DMS79 (cell line): Measurements from ENCODE around the gene TXLNA.
"Not testable (repeated sequence)": the region's sequence is repeated elsewhere in the genome, so short reads cannot be mapped to it uniquely, and the experiment has no call there.

Experiments used
- DNase-seq: peaks from one replicate; lab custom pipeline; 2025; lab: John Stamatoyannopoulos, UW

Gene TXLNA

DNA sequence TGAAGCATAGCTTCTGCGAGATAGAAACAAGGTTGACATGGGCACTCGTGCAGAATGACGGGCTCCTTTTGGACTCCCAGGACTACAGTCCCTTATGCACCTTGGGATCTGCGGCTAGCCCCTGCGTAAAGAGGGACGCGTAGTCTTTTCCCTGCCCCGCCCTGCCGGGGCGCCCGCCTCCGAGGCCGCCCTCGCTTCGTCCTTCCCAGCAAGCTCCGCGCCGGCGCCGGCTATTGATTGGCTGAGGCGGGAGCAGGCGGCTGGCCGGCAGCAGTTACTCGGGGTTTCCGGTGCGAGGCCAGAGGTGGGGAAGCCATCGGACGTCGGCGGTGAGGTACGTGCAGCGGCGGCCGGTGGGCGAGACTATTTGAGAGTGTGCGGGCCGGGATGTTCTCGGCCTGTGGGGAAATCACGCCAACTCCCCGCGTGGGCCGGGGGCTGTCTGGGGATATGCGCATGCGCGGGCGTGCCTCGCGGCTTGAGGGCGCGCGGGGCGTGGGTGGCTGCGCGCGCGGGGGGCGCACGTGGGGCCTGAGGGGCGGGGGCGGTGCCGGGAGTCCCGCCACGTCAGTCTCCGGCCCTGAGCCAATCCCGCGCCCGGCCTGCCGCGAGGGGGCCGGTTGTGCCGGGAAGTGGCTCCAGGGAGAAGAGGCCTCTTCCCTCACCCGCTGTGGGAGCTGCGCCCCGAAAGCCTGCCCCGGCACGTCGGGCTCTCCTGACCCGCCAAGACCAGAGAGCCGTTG, at the start of gene TXLNA:
TSS of gene TXLNA (plus strand) at position 233 of the 743 bp plus-strand sequence. CDS start 671 bp downstream, outside the sequence.
- peak; percentile 89 for DNase-seq

GRCh38 chr1:32133950-32134280, 45.6 kb upstream of the TXLNA start:
- DNase-seq, result not testable (repeated sequence)

DNA sequence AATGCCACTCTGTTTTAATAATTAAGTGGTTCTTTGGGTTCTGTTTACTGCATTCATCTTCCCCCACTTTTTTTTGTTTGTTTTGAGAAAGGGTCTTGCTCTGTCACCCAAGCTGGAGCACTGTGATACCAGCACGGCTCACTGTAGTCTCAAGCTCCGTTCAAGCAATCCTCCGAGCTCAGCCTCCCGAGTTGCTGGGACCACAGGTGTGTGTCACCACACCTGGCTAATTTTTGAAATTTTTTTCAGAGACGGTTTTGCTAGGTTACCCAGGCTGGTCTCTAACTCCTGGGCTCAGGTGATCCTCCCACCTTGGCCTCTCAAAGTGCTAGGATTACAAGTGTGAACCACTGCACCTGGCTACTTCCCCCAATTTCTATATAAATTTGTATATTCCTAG, 42.4 kb upstream of the TXLNA start:
- DNase-seq, result no peak

- DNase-seq, result no peak
Observed at GRCh38 chr1:32138965-32139364, 40.5 kb upstream of the TXLNA start.

DNA sequence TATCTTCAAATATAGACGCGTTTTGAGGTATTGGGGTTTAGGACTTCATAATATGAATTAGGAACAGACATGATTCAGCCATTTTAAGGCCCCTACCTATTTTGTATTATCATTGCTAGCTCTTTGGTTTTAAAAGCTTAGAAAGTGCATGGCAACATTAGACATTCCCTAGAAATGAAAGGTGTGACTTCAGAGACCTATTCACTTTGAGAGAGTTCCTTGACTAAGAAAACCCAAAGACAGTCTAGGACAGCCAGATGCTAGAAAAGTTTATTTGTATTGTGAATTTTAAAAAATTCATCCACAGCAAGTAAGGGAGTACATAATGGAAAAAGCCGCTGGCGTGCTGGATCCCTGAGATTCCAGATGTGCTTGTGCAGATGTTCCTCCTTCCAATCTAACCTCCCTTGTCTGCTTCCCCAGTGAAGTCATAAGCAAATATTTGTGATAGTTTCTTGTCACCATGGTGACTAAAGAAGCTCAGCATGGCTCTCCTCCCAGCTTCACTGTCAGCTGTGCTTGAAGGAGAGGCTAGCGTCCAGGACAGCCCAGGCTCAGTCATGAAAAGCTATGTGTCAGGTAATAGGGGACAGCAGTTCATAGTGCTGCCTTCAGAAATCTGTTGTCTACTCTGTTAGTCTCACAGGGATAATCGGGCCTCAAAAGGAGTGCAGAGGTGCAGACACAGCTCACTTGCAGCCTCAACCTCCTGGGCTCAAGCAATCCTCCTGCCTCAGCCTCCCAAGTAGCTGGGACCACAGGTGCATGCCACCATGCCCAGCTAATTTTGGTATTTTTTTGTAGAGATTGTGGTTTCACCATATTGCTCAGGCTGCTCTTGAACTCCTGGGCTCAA, 36.8 kb upstream of the TXLNA start:
- DNase-seq, result peak; percentile 3

DNA sequence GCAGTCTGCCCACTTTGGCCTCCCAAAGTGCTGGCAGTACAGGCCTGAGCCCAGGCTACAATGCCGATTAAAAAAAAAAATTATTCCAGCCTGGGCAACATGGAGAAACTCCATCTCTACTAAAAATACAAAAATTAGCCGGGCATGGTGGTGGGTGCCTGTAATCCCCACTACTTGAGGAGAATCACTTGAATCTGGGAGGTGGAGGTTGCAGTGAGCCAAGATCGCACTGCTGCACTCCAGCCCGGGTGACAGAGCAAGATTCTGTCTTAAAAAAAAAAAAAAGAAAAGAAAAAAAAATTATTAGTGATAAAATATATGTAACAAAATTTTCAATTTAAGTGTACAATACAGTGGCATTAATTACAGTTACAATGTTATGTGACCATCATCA, 36.2 kb upstream of the TXLNA start:
- DNase-seq, result not testable (repeated sequence)

GRCh38 chr1:32144033-32144432, 35.4 kb upstream of the TXLNA start:
- no peak for DNase-seq

GRCh38 chr1:32147799-32148198, 31.7 kb upstream of the TXLNA start:
- not testable (repeated sequence) for DNase-seq

GRCh38 chr1:32150847-32151246, 28.6 kb upstream of the TXLNA start:
- no peak for DNase-seq

- peak; percentile 54 for DNase-seq
Observed at GRCh38 chr1:32151319-32151787, 28.1 kb upstream of the TXLNA start.

DNA sequence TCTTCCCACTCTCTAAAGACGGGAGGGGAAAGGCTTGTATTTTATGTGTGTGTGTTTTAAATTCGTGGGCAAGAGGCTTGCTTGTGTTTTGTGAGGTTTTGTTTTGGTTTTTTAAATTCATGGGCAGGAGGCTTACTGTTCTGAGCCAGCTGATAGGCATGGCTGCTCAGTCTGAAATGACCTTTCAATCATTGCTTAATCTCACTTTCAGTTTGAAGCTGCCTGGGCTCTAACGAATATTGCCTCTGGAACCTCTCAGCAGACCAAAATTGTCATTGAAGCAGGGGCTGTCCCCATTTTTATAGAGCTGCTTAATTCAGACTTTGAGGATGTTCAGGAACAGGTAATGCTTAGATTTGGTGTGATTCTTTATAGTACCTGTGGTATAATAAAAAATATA, 20.3 kb upstream of the TXLNA start:
- DNase-seq, result no peak

DNA sequence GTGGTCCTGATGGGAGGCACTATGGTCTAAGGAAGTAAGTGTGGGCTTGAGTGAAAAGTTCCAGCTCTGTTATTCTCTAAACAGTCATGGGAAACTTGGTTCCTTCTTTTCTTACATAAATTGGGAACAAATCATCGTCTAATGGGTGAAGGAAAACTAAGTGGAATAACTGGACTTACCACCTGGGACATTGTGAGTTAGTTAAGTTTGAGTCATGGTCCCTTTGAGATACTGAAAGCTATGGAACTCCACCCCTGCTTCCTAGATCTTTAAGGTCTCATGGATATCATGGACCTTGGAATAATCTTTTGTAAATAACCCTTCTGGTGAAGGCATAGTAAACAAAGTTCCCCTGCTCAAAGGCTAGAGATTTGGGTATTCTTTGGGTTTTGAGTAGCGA, 16.1 kb upstream of the TXLNA start:
- DNase-seq, result no peak

GRCh38 chr1:32165633-32166032, 13.8 kb upstream of the TXLNA start:
- DNase-seq, result not testable (repeated sequence)

- DNase-seq, result no peak
Observed at GRCh38 chr1:32170991-32171390, 8.5 kb upstream of the TXLNA start.

DNA sequence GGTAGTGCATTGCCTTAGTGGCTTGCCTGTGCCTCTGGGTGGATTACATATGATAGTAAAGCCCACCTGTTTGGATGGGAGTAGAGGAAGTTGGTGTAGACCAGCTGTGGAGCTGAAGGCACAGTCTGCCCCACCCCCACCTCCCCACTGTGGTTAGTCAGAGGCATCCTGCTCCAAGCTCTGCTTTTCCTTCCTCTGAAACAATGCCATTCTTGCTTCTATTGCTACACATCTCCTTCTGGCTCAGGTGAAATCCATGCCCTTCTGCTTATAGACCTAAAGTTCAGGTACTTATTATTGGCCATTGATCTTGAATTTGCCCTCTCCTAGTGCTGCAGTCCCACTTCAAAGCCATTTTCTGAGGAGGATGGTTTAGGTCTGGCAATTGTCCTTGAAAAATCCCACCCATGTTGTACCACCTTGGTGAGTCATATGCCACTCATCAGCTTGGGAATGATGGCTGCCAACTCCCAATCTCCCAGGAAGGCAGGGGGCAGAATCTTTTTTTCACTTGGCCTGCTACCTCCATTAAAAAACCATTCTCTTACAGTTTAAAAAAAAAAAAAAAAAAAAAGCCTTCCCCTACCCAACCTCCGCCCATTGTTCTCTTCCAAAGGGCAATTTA, 6.7 kb upstream of the TXLNA start:
- DNase-seq, result no peak

DNA sequence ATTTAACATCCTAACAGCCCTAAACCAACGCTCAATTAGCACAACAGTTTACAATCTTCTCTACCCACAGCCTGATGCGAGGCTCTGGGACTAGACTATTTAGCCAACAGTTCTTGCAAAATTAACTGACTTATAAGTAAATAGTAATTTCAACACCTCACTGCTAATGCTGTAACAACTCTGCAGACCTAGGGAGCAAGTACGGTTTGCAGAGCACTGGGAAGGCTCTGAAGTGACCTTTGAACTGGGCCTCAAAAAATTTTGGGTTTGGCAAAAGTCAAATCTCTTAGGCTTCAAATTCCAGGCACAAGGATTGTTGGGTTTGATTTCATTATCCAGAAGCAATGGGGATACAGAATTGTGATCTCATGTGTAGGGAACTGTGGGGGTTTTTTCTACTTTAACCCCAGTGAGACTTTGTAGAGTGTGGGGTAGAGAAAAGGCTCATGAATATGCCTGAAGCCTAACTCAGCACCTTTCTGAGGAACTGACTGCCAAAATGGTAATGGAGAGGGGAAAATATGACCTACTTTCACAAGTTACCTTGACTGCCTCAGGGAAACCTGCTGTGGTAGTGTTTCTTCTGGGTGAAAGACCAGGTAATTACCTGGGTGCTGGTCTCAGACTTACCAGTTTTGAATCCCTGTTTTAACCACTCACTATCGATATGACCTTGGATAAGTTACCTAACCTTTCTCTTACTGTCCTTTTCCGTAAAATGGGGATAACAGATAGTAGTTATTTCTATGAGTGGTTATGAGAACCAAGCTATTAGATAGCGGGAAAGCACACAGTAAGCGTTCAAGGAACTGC, 889 bp upstream of the TXLNA start:
- no peak for DNase-seq

GRCh38 chr1:32179193-32179442, 357 bp upstream of the TXLNA start:
- DNase-seq, result no peak

DNA sequence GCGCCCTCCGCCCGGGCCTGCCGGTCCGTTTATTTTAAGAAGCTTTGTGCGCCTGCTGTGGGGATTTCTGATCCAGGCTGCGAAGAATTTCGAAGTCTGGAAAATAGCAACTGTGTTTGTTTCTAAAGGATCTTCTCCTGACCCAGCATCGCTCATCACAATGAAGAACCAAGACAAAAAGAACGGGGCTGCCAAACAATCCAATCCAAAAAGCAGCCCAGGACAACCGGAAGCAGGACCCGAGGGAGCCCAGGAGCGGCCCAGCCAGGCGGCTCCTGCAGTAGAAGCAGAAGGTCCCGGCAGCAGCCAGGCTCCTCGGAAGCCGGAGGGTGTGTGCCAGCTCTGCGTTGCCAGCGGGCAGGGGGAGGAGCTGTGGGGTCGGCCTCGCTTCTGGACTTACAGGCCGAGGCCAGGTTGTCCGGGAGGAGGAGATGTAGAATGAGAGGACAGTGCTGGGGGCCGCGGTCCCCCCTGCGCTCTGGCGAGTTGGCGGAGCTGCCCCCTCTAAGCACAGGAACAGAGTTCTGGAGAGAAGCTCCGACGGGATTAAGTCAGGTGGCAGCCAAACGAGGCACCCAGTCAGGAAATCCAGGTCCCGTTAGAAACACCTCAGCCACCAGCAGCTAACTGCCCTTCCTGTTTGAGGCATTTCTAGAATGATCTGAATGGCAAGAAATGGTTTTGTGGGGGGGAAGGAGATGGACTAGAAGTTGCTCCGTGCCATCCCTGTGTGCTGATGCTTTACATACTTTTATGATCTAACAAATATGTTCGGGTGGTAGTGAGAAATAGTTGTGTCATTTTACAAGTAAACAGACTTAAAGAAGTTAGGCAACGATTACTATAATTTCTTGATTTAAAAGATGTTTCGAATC, 948 bp downstream of the TXLNA start:
- peak; percentile 35 for DNase-seq

GRCh38 chr1:32181065-32181464, 1.6 kb downstream of the TXLNA start:
- no peak for DNase-seq

- no peak for DNase-seq
Observed at GRCh38 chr1:32181563-32181962, 2.1 kb downstream of the TXLNA start.

GRCh38 chr1:32182060-32182459, 2.6 kb downstream of the TXLNA start:
- DNase-seq, result no peak
